HEK293T (cell line): ENCODE measurements around the gene IGF2.

Experiments used
- BHLHE40 ChIP-seq: fragments of 450-650 bp; IDR thresholded peaks from 2 replicates; pipeline ENCODE4 v1.6.1; 2016; ENCODE audit warnings: mild to moderate bottlenecking, moderate library complexity, borderline replicate concordance
- CTBP1 ChIP-seq: fragments of 450-650 bp; IDR thresholded peaks from 2 replicates; pipeline ENCODE4 v1.6.1; 2016; ENCODE audit warnings: borderline replicate concordance
- FOXA1 ChIP-seq: fragments of 450-650 bp; IDR thresholded peaks from 2 replicates; pipeline ENCODE4 v1.6.1; 2016; ENCODE audit warnings: mild to moderate bottlenecking
- FOXK2 ChIP-seq: fragments of 450-650 bp; IDR thresholded peaks from 2 replicates; pipeline ENCODE4 v1.6.1; 2016; ENCODE audit warnings: mild to moderate bottlenecking
- FOXM1 ChIP-seq: fragments of 450-650 bp; IDR thresholded peaks from 2 replicates; pipeline ENCODE4 v1.6.1; 2017; ENCODE audit warnings: mild to moderate bottlenecking, borderline replicate concordance
- HDGF ChIP-seq: fragments of 450-650 bp; IDR thresholded peaks from 2 replicates; pipeline ENCODE4 v1.6.1; 2017; ENCODE audit warnings: antibody characterized with exemption, borderline replicate concordance
- L3MBTL2 ChIP-seq: fragments of 450-650 bp; conservative IDR thresholded peaks from 2 replicates; pipeline ENCODE4 v1.6.1; 2016; ENCODE audit warnings: mild to moderate bottlenecking
- NFRKB ChIP-seq: fragments of 450-650 bp; IDR thresholded peaks from 2 replicates; pipeline ENCODE4 v1.6.1; 2016; ENCODE audit warnings: mild to moderate bottlenecking, moderate library complexity
- SP1 ChIP-seq: fragments of 450-650 bp; IDR thresholded peaks from 2 replicates; pipeline ENCODE4 v1.6.1; 2017
- SUZ12 ChIP-seq: fragments of 450-650 bp; IDR thresholded peaks from 2 replicates; pipeline ENCODE4 v1.6.1; 2016; ENCODE audit warnings: mild to moderate bottlenecking
- TARDBP ChIP-seq: fragments of 450-650 bp; IDR thresholded peaks from 2 replicates; pipeline ENCODE4 v1.6.1; 2016
- TF ChIP-seq, protein P1 (sequence below): fragments of 450-650 bp; IDR thresholded peaks from 2 replicates; pipeline ENCODE4 v1.6.1; 2016

GRCh38 chr11:2144544-2145248 is 5.5 kb upstream of the IGF2 start:
- TF ChIP-seq FOXK2 (no peak), NFRKB (no peak), SUZ12 (no peak), TARDBP (no peak), HDGF (no peak), SP1 (no peak), FOXM1 (no peak), CTBP1 (no peak), BHLHE40 (no peak), FOXA1 (no peak), L3MBTL2 (no peak)
- TF ChIP-seq, protein P1, sequence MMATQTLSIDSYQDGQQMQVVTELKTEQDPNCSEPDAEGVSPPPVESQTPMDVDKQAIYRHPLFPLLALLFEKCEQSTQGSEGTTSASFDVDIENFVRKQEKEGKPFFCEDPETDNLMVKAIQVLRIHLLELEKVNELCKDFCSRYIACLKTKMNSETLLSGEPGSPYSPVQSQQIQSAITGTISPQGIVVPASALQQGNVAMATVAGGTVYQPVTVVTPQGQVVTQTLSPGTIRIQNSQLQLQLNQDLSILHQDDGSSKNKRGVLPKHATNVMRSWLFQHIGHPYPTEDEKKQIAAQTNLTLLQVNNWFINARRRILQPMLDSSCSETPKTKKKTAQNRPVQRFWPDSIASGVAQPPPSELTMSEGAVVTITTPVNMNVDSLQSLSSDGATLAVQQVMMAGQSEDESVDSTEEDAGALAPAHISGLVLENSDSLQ, result no peak
